Stomach smooth muscle (tissue), 2 donors: ENCODE measurements around the gene ARHGAP26.

Source experiments
- H3K27ac ChIP-seq: one replicate; pipeline ENCODE4 v1.7.0; 2013; ENCODE audit warnings: mild to moderate bottlenecking, low read length, inconsistent platforms
- H3K27me3 ChIP-seq, 2 donors: one replicate each; pipeline ENCODE4 v1.7.0; 2013; ENCODE audit warnings: low read length in 2 of 2; ENCODE audit not compliant: insufficient read depth in 2 of 2, control insufficient read depth in 1 of 2
- H3K36me3 ChIP-seq, 2 donors: one replicate each; pipeline ENCODE4 v1.7.0; 2013; ENCODE audit warnings: low read length in 2 of 2; ENCODE audit not compliant: control insufficient read depth in 2 of 2, insufficient read depth in 2 of 2
- H3K4me1 ChIP-seq: one replicate; pipeline ENCODE4 v1.7.0; 2013; ENCODE audit warnings: low read length; ENCODE audit not compliant: control insufficient read depth, insufficient read depth
- H3K4me3 ChIP-seq, 2 donors: one replicate each; pipeline ENCODE4 v1.7.0; 2013; ENCODE audit warnings: low read length in 2 of 2
- H3K9ac ChIP-seq, 2 donors: one replicate each; pipeline ENCODE4 v1.7.0; 2013; ENCODE audit warnings: low read length in 2 of 2, mild to moderate bottlenecking in 1 of 2
- H3K9me3 ChIP-seq, 2 donors: one replicate each; pipeline ENCODE4 v1.7.0; 2013; ENCODE audit warnings: low read length in 2 of 2; ENCODE audit not compliant: control insufficient read depth in 2 of 2
- donor health status: healthy.
- donor health status: Pancreatic carcinoma.

ARHGAP26 gene

DNA sequence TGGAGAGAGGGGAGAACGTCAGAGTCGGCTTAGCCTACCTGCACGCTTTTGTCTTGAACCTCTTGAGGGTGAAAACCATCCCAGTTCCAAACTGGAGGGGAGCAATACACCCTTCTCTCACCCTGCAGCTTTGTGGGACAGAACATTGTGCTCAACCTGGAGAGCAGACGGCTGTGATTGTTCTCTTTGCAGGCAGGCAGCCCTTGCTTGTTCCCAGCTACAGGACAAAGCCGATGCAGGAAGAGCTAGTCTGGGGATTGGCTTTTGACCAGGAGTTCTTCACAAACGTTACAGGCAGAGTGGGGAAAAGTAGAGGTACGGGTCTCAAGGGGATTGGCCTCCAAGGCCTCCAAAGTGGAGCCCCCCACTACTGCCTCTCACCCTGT, 33.9 kb upstream of the ARHGAP26 start:
- Histone ChIP-seq H3K27me3 (no peaks in the 10 kb centered on the region), H3K27ac (no peak overlapping the region), H3K9ac (no peak overlapping the region), H3K4me1 (no peaks in the 10 kb centered on the region), H3K9me3 (no peaks in the 10 kb centered on the region), H3K36me3 (no peaks in the 10 kb centered on the region), H3K4me3 (no peak overlapping the region)

DNA sequence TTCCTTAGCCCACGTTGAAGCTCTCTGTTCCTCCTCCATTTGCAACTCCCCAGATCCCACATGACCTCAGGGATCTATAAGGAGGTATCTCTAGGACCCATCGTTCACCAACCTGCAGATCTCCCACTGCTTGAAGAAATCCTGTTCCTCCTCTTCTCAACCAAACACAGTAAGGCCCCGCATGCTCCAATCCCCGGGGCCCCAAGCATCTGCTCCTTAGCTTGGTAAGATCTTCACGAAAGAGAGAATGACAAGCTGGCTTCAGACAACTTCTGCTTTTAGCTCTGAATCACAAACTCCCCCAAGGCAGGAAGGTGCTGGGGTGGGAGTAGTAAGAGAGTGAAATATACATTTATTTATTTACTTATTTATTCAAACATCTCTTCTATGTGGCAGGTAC, 33.0 kb upstream of the ARHGAP26 start:
- Histone ChIP-seq H3K4me3 (no peak overlapping the region), H3K9ac (no peak overlapping the region), H3K4me1 (no peaks in the 10 kb centered on the region), H3K9me3 (no peaks in the 10 kb centered on the region), H3K27me3 (no peaks in the 10 kb centered on the region), H3K27ac (no peak overlapping the region), H3K36me3 (no peaks in the 10 kb centered on the region)

DNA sequence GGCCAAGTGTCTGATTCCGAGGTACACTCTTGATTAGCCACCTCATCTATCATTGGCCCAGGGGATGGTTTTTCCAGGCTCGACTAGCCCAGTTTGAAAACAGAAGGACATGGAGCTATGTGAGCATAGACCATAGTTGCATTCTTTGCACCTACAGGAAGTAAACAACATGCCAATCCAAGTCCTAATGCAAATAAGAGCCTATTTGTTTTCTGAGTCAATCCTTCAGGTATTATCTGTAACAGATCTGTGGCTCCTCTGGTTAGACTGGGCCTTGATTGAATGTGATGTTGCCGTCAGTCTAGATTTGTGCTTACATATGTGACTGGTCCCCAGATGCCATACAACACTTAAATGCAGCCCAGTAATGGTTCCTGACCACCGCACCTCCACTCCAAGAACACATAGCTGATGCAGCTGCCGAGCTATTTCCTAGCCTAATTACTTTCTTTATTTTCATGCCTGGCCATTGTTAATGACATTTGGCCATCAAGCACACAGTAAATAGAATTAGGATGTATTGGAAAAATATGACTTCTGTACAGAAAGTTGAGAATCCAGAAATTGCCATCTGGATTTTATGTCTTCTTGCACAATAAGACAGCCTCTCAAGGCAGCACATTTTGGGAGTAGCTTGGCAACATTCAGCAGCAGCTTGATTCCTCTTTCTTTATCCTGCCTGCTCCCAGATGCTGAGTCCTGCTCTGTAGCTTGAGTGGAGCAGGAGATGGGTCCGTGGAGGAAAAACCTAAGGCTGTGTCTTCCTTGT, 29.5 kb upstream of the ARHGAP26 start:
- no peak overlapping the region for H3K27ac ChIP-seq
- no peak overlapping the region for H3K4me3 ChIP-seq
- no peak overlapping the region for H3K9ac ChIP-seq
- peaks cover 5% of the 10 kb centered on the region for H3K4me1 ChIP-seq
- no peaks in the 10 kb centered on the region for H3K36me3 ChIP-seq
- no peaks in the 10 kb centered on the region for H3K27me3 ChIP-seq
- H3K9me3 ChIP-seq = no peaks in the 10 kb centered on the region

DNA sequence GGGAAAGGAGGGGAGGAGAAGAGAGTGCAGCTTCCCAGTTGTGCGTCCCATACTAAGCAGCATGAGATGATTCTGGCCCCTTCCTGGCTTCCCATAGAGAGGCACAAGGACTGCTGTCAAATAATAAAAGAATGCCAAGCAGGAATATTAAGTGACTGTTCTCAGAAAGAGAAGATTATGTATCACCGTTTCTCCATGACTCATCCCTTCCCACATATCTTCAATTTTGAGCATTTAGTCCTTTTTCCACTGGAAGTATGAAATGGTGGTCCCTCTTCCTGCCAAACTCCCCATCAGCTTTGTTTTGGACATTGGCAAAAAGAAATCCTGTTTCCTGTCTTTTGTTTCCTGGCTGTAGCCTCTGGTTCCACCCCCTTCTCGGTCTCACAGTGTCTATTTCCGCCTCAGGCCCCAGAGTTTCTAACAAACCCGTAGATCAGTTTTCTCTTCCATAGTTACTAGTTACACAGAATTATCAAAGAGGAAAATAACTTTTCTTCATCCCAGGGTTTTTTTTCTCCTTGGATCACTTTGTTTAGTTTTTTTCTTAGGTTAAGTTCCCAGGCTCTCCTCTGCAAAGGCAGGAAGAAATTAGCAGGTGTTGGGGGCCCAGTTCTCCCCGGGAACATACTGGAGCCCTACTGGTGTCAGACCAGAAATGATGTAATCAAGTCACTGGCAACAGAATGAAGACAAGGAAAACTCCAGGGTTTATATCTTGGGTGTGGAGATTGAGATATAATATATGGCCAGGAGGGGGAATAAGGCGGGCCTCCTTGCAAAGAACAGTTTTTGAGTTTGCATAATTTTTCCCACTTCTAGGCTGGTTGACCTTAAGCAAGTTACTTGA, 26.4 kb upstream of the ARHGAP26 start:
- H3K36me3 ChIP-seq = no peaks in the 10 kb centered on the region
- no peaks in the 10 kb centered on the region for H3K27me3 ChIP-seq
- H3K4me1 ChIP-seq = peaks cover 5% of the 10 kb centered on the region
- H3K4me3 ChIP-seq = no peak overlapping the region
- peak overlapping the region; percentile 62 for H3K27ac ChIP-seq
- H3K9me3 ChIP-seq = no peaks in the 10 kb centered on the region
- no peak overlapping the region for H3K9ac ChIP-seq

DNA sequence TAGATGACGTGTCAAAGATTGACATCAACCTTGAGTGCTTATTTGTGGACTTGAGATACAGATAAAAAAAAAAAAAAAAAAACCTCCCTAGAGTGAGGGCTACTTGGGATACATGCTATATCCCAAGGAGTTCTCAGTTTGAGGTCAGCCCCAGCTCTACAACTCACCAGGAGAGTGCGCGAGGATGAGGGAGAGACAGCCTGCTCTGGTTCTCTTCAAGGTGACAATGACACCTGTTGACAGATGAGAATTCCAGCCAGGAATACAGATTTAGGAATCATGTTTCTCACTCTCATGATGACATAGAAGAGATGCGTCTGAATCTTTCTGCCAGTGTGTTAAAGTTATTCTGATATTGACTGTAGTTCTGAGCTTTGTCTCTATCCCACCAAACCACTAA, 24.9 kb upstream of the ARHGAP26 start:
- no peaks in the 10 kb centered on the region for H3K9me3 ChIP-seq
- no peaks in the 10 kb centered on the region for H3K36me3 ChIP-seq
- H3K9ac ChIP-seq = no peak overlapping the region
- H3K4me1 ChIP-seq = peaks cover 5% of the 10 kb centered on the region
- no peak overlapping the region for H3K27ac ChIP-seq
- H3K4me3 ChIP-seq = no peak overlapping the region
- no peaks in the 10 kb centered on the region for H3K27me3 ChIP-seq

DNA sequence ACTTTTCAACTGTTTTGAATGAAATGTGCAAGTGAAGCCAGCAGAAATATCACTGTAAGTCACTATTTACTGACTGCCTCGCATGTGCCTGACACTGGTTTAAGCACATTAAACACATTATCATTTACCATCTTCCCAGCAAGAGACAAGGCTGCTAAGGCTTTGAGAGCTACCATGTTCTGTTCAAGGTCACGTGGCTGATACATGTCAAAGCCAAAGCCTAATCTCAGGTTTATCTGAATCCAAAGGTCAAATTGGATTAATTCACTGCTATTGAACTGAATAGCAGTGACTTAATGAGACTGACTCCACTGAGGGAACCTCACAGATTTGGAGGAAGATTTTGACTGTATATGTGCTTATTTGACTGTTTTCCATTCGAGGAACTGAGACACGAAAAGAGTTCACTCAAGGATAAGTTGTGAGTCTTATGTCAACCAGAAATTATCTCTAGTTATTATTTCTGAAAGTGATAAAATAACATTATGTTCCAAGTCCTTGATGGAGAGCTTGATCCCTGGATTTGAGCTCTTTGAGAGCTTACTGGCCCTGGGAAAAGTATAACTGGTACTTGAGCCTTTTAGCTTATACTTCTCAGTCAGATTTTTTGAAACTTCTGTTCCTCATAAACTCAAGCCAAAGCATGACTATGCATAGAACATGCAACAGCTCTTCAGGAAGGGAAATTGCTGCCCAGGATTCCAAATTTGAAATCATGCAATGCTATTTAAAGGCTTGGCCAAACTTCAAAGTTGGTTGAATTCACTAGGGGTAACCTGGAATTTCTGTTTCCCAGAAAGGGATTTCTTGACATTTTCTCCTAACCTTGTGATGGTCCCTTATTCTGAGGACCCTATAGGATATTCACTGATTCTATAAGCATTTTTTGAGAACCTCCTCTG, 23.4 kb upstream of the ARHGAP26 start:
- H3K4me3 ChIP-seq = no peak overlapping the region
- no peak overlapping the region for H3K27ac ChIP-seq
- H3K4me1 ChIP-seq = peaks cover 5% of the 10 kb centered on the region
- no peaks in the 10 kb centered on the region for H3K9me3 ChIP-seq
- H3K36me3 ChIP-seq = no peaks in the 10 kb centered on the region
- no peak overlapping the region for H3K9ac ChIP-seq
- H3K27me3 ChIP-seq = no peaks in the 10 kb centered on the region

DNA sequence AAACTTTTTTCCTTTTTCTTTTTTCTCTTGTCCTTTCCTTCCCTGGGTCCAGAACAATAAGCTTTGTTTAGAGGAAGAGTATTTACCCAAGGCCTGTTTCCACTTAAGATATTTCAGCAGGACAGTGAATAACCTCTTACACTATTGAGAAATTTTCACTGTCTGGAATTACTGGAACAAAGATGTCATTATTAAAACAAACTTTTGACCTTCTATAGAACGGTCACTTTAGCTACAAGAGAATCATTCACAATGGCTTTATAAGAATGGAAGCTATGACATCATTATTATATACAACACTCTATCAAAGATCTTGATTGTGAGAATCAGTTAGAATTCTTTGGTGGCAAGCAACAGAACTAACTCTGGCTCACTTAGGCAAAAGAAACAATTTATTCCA, 22.0 kb upstream of the ARHGAP26 start:
- H3K9me3 ChIP-seq = no peaks in the 10 kb centered on the region
- H3K27me3 ChIP-seq = no peaks in the 10 kb centered on the region
- no peak overlapping the region for H3K4me3 ChIP-seq
- H3K4me1 ChIP-seq = peaks cover 9% of the 10 kb centered on the region
- H3K27ac ChIP-seq = no peak overlapping the region
- H3K36me3 ChIP-seq = no peaks in the 10 kb centered on the region
- no peak overlapping the region for H3K9ac ChIP-seq

DNA sequence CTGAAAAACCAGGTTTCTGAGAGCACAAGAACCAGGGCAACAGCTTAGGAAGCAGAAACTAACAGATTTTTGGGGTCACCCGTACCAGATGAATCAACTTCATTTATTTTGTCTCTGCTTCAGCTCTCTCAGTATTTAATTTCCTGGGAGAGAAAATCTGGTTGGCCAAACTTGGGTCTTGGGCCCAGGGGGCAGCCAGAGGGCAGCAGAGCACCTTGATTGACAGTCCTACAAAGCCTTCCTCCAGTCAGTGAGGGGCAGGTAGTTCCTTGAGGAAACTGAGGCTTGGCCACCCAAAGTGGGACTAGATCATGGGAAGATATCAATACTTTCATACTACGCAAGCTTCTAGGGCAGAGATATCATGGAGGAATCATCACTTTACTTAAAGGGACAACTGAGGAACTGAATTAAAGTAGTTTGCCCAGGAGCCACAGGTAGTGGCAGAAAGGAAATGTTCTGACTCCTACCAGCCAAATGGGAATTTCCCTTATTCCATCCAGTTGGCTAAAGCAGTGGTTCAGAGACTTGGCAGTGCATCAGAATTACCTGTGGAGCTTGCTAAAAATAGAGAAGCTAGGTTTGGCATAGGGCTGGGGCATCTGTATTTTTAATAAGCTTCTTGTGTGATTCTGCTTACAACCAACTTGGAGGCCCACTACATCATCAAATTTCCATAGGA, 21.5 kb upstream of the ARHGAP26 start:
- Histone ChIP-seq H3K27me3 (no peaks in the 10 kb centered on the region), H3K4me1 (peaks cover 10% of the 10 kb centered on the region), H3K9me3 (no peaks in the 10 kb centered on the region), H3K4me3 (no peak overlapping the region), H3K36me3 (no peaks in the 10 kb centered on the region), H3K27ac (no peak overlapping the region), H3K9ac (no peak overlapping the region)

DNA sequence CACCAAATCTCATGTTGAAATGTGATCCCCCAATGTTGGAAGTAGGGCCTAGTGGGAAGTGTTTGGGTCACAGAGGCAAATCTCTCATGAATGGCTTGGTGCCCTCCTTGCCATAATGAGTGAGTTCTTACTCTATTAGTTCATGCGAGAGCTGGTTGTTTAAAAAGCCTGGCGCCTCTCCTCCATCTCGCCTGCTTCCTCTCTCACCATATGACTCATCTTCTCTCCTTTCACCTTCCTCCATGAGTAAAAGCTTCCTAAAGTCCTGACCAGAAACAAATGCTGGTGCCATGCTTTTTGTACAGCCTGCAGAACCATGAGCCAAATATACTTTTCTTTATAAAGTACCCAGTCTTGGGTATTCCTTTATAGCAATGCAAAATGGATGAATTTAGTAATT, 20.9 kb upstream of the ARHGAP26 start:
- no peak overlapping the region for H3K4me3 ChIP-seq
- H3K9me3 ChIP-seq = no peaks in the 10 kb centered on the region
- H3K4me1 ChIP-seq = peaks cover 12% of the 10 kb centered on the region
- H3K36me3 ChIP-seq = no peaks in the 10 kb centered on the region
- no peak overlapping the region for H3K27ac ChIP-seq
- H3K27me3 ChIP-seq = no peaks in the 10 kb centered on the region
- H3K9ac ChIP-seq = no peak overlapping the region

DNA sequence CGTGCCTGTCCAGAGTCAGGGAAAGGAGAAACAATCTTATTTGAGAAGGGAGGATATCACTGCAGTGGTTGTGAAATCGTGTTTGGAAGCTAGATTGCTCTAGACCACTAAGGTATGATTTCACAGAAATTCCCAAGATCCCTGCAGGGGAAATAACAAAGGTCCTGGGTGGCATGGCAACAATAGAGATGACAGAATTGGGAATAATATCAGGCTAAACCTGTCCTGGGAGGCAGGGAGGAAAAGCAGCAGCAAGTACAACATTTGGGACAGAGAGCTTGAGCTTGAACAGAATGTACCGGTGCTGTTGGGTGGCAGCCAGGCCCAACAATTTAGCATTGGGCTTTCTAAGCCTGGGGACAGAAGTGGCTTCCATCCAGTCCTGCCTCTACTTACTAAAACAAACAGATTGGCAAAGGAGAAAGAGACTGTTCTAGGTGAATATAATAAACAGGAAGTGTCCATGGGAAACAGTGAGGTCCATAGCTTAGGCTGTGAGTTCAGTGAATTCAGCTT, 17.0 kb upstream of the ARHGAP26 start:
- Histone ChIP-seq H3K4me3 (peak overlapping the region; percentile 5 to 30), H3K27ac (peak overlapping the region; percentile 77), H3K27me3 (no peaks in the 10 kb centered on the region), H3K4me1 (peaks cover 12% of the 10 kb centered on the region), H3K36me3 (no peaks in the 10 kb centered on the region), H3K9me3 (no peaks in the 10 kb centered on the region), H3K9ac (peak overlapping the region in 1 of 2 donors; percentile 6)
